SK-N-SH treated with all-trans-retinoic acid at 6 μM for 48 hours (cell line): ENCODE data around the gene MAP2K6.

Source experiments
- ARNTL ChIP-seq: fragments of 450-650 bp; formaldehyde crosslinking; IDR thresholded peaks from 2 replicates; pipeline ENCODE4 v1.5.0; 2020; ENCODE audit warnings: low read depth, mild to moderate bottlenecking, moderate library complexity, borderline replicate concordance
- ESRRG ChIP-seq: fragments of 250-450 bp; sonication (Bioruptor Pico); IDR thresholded peaks from 2 replicates; pipeline ENCODE4 v1.6.1; 2021; ENCODE audit warnings: mild to moderate bottlenecking
- GLIS3 ChIP-seq: fragments of 250-450 bp; sonication (Bioruptor Pico); IDR thresholded peaks from 2 replicates; pipeline ENCODE4 v1.5.0; 2020; ENCODE audit warnings: mild to moderate bottlenecking, moderate library complexity
- RARB ChIP-seq: fragments of 250-450 bp; sonication (Bioruptor Pico); IDR thresholded peaks from 2 replicates; pipeline ENCODE4 v1.8.0; 2021; ENCODE audit warnings: mild to moderate bottlenecking, moderate library complexity
- TCF4 ChIP-seq: fragments of 250-450 bp; sonication (Bioruptor Pico); IDR thresholded peaks from 2 replicates; pipeline ENCODE4 v1.8.0; 2021; ENCODE audit warnings: mild to moderate bottlenecking, moderate library complexity, borderline replicate concordance
- TOX ChIP-seq: fragments of 250-450 bp; sonication (Bioruptor Pico); IDR thresholded peaks from 2 replicates; pipeline ENCODE4 v1.8.0; 2021; ENCODE audit warnings: mild to moderate bottlenecking, moderate library complexity, borderline replicate concordance
- ZFP3 ChIP-seq: fragments of 250-450 bp; sonication (Bioruptor Pico); IDR thresholded peaks from 2 replicates; pipeline ENCODE4 v1.5.0; 2020; ENCODE audit warnings: mild to moderate bottlenecking, moderate library complexity
- ZFP30 ChIP-seq: fragments of 450-650 bp; formaldehyde crosslinking; IDR thresholded peaks from 2 replicates; pipeline ENCODE4 v1.5.0; 2022; ENCODE audit warnings: mild to moderate bottlenecking, moderate library complexity
- ZNF70 ChIP-seq: fragments of 450-650 bp; formaldehyde crosslinking; IDR thresholded peaks from 2 replicates; pipeline ENCODE4 v1.5.0; 2020; ENCODE audit warnings: mild to moderate bottlenecking, moderate library complexity
- TF ChIP-seq, protein P1 (sequence below): fragments of 250-450 bp; sonication (Bioruptor Pico); IDR thresholded peaks from 2 replicates; pipeline ENCODE4 v1.8.0; 2021; ENCODE audit warnings: low read depth, mild to moderate bottlenecking, moderate library complexity, borderline replicate concordance
- TF ChIP-seq, protein P2 (sequence below): fragments of 250-450 bp; sonication (Bioruptor Pico); IDR thresholded peaks from 2 replicates; pipeline ENCODE4 v1.5.1; 2020; ENCODE audit warnings: low read depth, mild to moderate bottlenecking, moderate library complexity
- TF ChIP-seq, protein P3 (sequence below): fragments of 250-450 bp; sonication (Bioruptor Pico); IDR thresholded peaks from 2 replicates; pipeline ENCODE4 v1.5.1; 2021; ENCODE audit warnings: mild to moderate bottlenecking, moderate library complexity

DNA sequence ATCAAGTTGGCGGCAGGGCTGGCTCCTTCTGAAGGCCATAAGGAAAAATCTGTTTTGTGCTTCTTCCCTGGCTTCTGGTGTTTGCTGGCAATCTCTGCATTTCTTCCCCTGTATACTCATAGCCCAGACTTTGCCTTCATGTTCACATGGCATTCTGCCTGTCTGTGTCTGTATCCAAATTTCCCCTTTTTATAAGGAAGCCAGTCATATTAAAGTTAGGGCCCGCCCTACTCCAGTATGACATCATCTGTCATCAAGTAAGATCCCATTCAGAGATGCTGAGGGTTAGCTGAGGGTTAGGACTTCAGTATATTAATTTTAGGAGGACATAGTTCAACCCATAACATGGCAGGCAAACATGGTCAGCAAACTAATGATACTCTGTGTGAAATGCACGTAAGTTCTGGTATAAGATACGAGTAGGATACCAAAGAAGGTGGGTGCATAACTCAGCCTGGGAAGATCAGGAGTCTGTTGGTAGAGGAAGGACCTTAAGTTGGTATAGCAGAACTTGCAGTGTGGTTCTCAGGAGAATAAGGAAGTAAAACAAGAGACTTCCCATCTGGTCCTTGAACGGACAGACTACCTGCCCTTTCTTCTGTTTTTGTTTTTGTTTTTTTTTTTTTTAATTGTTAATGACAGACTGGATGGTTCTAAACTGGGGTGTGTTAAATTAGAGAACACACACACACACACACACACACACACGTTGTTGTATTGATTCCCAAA is 13.9 kb downstream of the MAP2K6 start:
- TF ChIP-seq RARB (CRISPR knock-in tag) (no peak), ARNTL (no peak), ZFP3 (no peak), ZFP30 (CRISPR knock-in tag) (no peak), ZNF70 (CRISPR knock-in tag) (no peak), TOX (no peak), GLIS3 (no peak), TCF4 (CRISPR knock-in tag) (no peak), ESRRG (CRISPR knock-in tag) (no peak)
- TF ChIP-seq, protein P1, sequence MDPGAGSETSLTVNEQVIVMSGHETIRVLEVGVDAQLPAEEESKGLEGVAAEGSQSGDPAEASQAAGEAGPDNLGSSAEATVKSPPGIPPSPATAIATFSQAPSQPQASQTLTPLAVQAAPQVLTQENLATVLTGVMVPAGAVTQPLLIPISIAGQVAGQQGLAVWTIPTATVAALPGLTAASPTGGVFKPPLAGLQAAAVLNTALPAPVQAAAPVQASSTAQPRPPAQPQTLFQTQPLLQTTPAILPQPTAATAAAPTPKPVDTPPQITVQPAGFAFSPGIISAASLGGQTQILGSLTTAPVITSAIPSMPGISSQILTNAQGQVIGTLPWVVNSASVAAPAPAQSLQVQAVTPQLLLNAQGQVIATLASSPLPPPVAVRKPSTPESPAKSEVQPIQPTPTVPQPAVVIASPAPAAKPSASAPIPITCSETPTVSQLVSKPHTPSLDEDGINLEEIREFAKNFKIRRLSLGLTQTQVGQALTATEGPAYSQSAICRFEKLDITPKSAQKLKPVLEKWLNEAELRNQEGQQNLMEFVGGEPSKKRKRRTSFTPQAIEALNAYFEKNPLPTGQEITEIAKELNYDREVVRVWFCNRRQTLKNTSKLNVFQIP (CRISPR knock-in tag) = no peak
- TF ChIP-seq, protein P2, sequence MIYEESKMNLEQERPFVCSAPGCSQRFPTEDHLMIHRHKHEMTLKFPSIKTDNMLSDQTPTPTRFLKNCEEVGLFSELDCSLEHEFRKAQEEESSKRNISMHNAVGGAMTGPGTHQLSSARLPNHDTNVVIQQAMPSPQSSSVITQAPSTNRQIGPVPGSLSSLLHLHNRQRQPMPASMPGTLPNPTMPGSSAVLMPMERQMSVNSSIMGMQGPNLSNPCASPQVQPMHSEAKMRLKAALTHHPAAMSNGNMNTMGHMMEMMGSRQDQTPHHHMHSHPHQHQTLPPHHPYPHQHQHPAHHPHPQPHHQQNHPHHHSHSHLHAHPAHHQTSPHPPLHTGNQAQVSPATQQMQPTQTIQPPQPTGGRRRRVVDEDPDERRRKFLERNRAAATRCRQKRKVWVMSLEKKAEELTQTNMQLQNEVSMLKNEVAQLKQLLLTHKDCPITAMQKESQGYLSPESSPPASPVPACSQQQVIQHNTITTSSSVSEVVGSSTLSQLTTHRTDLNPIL (CRISPR knock-in tag) = no peak
- TF ChIP-seq, protein P3, sequence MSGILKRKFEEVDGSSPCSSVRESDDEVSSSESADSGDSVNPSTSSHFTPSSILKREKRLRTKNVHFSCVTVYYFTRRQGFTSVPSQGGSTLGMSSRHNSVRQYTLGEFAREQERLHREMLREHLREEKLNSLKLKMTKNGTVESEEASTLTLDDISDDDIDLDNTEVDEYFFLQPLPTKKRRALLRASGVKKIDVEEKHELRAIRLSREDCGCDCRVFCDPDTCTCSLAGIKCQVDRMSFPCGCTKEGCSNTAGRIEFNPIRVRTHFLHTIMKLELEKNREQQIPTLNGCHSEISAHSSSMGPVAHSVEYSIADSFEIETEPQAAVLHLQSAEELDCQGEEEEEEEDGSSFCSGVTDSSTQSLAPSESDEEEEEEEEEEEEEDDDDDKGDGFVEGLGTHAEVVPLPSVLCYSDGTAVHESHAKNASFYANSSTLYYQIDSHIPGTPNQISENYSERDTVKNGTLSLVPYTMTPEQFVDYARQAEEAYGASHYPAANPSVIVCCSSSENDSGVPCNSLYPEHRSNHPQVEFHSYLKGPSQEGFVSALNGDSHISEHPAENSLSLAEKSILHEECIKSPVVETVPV (CRISPR knock-in tag) = no peak
